SKM-1 (cell line): Measurements from ENCODE around the gene NOX4.
"Not testable (repeated sequence)": the region's sequence is repeated elsewhere in the genome, so short reads cannot be mapped to it uniquely, and the experiment has no call there.

Experiments used
- DNase-seq: peaks from one replicate; lab custom pipeline; 2025; ENCODE audit not compliant: unreplicated experiment; lab: John Stamatoyannopoulos, UW

NOX4 gene

GRCh38 chr11:89309321-89309985, 181.7 kb downstream of the NOX4 start:
- not testable (repeated sequence) for DNase-seq

- DNase-seq = not testable (repeated sequence)
Measured at GRCh38 chr11:89308272-89308671, 182.9 kb downstream of the NOX4 start.

GRCh38 chr11:89303029-89303428, 188.1 kb downstream of the NOX4 start:
- not testable (repeated sequence) for DNase-seq

- DNase-seq = not testable (repeated sequence)
Measured at GRCh38 chr11:89295023-89295422, 196.2 kb downstream of the NOX4 start.

GRCh38 chr11:89293965-89294679, 197.1 kb downstream of the NOX4 start:
- no peak for DNase-seq

- DNase-seq = not testable (repeated sequence)
Measured at GRCh38 chr11:89288004-89288403, 203.2 kb downstream of the NOX4 start.

GRCh38 chr11:89286601-89287000, 204.6 kb downstream of the NOX4 start:
- DNase-seq = not testable (repeated sequence)

GRCh38 chr11:89281032-89281677, 210.0 kb downstream of the NOX4 start:
- DNase-seq = not testable (repeated sequence)

GRCh38 chr11:89279176-89279575, 212.0 kb downstream of the NOX4 start:
- no peak for DNase-seq

GRCh38 chr11:89275966-89276365, 215.2 kb downstream of the NOX4 start:
- no peak for DNase-seq
